Epithelial cell of esophagus (primary cell): Measurements from ENCODE around the gene MTUS2.

Experiments
- DNase-seq: peaks from one replicate; pipeline ENCODE4 v3.0.0; 2010; ENCODE audit warnings: low read depth
- H3K4me3 ChIP-seq: 2 replicates; pipeline ENCODE4 v1.5.1; 2011; ENCODE audit warnings: mild to moderate bottlenecking, low read length, control low read depth
- TF ChIP-seq, protein P1 (sequence below): IDR thresholded peaks from 2 replicates; pipeline ENCODE4 v1.5.1; 2011; ENCODE audit warnings: low read depth, mild to moderate bottlenecking, low read length, control low read depth, inconsistent platforms; ENCODE audit not compliant: insufficient read depth; ENCODE audit errors: missing control alignments

The MTUS2 gene

GRCh38 chr13:29279356-29280254, 459.5 kb downstream of the MTUS2 start:
- DNase-seq, result no peak
- TF ChIP-seq, protein P1, sequence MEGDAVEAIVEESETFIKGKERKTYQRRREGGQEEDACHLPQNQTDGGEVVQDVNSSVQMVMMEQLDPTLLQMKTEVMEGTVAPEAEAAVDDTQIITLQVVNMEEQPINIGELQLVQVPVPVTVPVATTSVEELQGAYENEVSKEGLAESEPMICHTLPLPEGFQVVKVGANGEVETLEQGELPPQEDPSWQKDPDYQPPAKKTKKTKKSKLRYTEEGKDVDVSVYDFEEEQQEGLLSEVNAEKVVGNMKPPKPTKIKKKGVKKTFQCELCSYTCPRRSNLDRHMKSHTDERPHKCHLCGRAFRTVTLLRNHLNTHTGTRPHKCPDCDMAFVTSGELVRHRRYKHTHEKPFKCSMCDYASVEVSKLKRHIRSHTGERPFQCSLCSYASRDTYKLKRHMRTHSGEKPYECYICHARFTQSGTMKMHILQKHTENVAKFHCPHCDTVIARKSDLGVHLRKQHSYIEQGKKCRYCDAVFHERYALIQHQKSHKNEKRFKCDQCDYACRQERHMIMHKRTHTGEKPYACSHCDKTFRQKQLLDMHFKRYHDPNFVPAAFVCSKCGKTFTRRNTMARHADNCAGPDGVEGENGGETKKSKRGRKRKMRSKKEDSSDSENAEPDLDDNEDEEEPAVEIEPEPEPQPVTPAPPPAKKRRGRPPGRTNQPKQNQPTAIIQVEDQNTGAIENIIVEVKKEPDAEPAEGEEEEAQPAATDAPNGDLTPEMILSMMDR, result no peak
- no peak overlapping the region for H3K4me3 ChIP-seq

DNA sequence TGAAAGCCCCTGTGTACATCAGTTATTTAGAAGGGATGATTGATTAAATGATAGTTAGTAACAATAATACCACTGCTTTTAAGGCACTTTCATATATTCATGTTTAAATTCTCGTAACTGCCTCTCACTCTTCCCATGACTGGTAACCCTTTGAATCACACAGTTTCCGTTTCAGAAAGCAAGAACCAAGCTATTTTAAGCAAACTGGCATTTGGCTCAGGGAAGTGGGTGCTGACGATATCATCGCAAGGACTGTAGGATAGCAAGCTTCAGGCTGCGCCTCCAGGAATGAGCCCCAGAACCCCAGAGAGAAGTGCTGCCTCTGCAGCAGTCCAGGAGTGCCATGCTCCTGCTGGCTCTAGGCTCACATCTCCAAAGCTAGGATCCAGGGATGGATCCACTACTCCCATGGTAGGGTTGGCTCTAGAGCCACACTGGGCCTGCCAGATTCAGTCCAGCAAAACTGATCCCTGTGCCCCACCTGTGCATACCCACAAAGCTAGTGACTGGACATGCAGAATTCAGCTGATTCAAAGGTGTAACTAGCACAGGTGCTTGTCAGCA, 461.9 kb downstream of the MTUS2 start:
- TF ChIP-seq, protein P1, result no peak
- no peak overlapping the region for H3K4me3 ChIP-seq
- no peak for DNase-seq

DNA sequence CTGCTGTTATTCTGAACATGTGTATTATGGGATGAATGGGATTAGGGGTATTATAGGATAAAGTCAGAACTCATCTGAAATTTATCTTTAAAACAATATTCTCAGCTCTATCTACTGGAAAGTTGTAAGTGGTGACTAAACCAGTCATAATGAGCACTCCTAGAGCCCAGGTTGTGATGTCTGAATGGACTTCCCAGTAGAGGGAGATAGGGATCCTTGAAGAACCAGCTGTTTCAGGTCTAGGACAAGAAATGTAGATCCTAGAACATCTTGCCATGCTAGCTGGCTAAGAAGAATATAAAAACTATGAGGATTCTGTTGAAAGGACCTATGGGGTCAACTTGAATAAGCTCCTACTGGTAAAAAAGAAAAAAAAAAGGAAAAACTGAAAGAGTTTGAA, 464.6 kb downstream of the MTUS2 start:
- peak; percentile 2 for DNase-seq

GRCh38 chr13:29287237-29287636, 467.1 kb downstream of the MTUS2 start:
- no peak for DNase-seq
- no peak overlapping the region for H3K4me3 ChIP-seq
- TF ChIP-seq, protein P1, result no peak

More for the DNA sequence above, 464.6 kb downstream of the MTUS2 start:
- no peak overlapping the region for H3K4me3 ChIP-seq
- TF ChIP-seq, protein P1, result no peak

- no peak overlapping the region for H3K4me3 ChIP-seq
- DNase-seq, result no peak
- TF ChIP-seq, protein P1, result no peak
Measured at GRCh38 chr13:29292045-29292444, 471.9 kb downstream of the MTUS2 start.

DNA sequence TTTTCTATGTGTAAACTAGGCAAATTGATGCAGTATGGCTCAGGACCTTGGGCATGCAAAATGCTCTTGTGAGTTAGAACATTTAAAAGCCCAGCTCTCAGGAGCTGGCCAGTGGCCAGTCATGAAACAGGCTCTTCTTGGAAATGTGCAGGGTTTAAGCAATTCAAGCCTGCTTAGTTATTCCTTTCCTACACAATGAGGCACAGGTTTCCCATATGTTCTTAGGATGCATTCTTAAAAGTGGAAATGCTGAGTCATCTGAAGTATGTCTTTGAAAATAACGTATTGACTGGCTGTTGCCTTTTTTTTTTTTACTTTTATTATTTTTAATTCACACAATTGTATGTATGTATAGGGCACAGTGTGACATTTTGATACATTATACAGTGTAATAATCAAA, 474.7 kb downstream of the MTUS2 start:
- no peak for DNase-seq
- TF ChIP-seq, protein P1, result no peak
- H3K4me3 ChIP-seq, result no peak overlapping the region

GRCh38 chr13:29301027-29301426, 480.9 kb downstream of the MTUS2 start:
- no peak for DNase-seq
- TF ChIP-seq, protein P1, result no peak
- H3K4me3 ChIP-seq, result no peak overlapping the region
